GM12891 (cell line): ENCODE measurements around the gene CDS2.

Experiments used
- DNase-seq: peaks from one replicate; pipeline ENCODE4 v3.0.0; 2011; ENCODE audit warnings: low spot score; ENCODE audit not compliant: insufficient read length
- FAIRE-seq: peaks from 2 replicates; lab custom pipeline; 2011; peaks lifted over from hg19 to GRCh38; lab: Jason Lieb, UNC
- PAX5 ChIP-seq: IDR thresholded peaks from 2 replicates; pipeline ENCODE4 v1.6.1; 2011; ENCODE audit warnings: low read length, moderate library complexity, mild to moderate bottlenecking; ENCODE audit not compliant: insufficient read depth, severe bottlenecking
- POLR2A ChIP-seq: IDR thresholded peaks from 2 replicates; pipeline ENCODE4 v1.6.1; 2011; ENCODE audit warnings: low read depth, low read length, control low read depth
- POLR2AphosphoS5 ChIP-seq: IDR thresholded peaks from 2 replicates; pipeline ENCODE4 v1.6.1; 2011; ENCODE audit warnings: low read depth, low read length, control low read depth
- POU2F2 ChIP-seq: IDR thresholded peaks from 2 replicates; pipeline ENCODE4 v1.6.1; 2011; ENCODE audit warnings: low read depth, mild to moderate bottlenecking, control low read depth, low read length, moderate library complexity
- SPI1 ChIP-seq: IDR thresholded peaks from 2 replicates; pipeline ENCODE4 v1.6.1; 2011; ENCODE audit warnings: low read depth, low read length, control low read depth
- TAF1 ChIP-seq: IDR thresholded peaks from 2 replicates; pipeline ENCODE4 v1.6.1; 2011; ENCODE audit warnings: low read depth, low read length, control low read depth

CDS2 gene

GRCh38 chr20:5178046-5178445 is 51.2 kb downstream of the CDS2 start:
- DNase-seq: no peak
- FAIRE-seq: no peak
- TF ChIP-seq POU2F2 (no peak), POLR2AphosphoS5 (no peak), TAF1 (no peak), PAX5 (no peak), SPI1 (no peak), POLR2A (no peak)

DNA sequence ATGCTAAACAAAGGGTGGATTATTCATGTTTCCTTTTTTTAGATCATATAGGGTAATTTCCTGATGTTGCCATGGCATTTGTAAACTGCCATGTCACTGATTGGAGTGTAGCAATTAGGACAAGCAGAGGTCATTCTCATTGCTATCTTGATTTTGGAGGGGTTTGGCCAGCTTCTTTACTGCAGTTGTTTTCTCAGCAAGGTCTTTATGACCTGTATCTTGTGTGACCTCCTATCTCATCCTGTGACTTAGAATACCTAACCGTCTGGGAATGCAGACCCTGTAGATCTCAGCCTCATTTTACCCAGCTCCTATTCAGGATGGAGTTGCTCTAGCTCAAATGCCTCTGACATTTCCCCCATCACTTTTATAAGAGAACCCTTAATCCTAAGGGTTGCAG is 53.6 kb downstream of the CDS2 start:
- TF ChIP-seq PAX5 (no peak), POLR2AphosphoS5 (no peak), SPI1 (no peak), TAF1 (no peak), POU2F2 (no peak), POLR2A (no peak)
- FAIRE-seq (no peak), DNase-seq (no peak)

DNA sequence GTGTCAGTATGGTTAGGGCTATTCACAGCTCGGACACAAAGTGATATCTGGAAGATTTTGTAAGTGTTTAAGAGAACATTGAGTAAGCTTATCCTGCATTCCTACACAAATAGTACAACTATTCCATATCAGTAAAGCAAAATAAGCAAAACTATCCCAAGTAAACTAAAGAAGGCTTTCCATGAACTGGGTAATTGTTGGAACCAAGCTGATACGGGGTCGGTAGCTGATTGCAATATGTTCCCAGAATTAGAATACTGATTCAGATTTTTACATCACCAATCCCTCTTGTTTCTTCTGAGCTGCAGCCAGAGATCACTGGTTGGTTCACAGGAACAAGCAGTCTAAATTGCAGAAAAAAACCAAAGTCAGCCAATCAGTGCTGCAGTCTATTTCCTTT is 54.1 kb downstream of the CDS2 start:
- no peak for TF ChIP-seq TAF1
- TF ChIP-seq POLR2AphosphoS5: no peak
- no peak for TF ChIP-seq PAX5
- TF ChIP-seq POLR2A: no peak
- TF ChIP-seq SPI1: no peak
- TF ChIP-seq POU2F2: no peak
- FAIRE-seq (no peak), DNase-seq (no peak)

DNA sequence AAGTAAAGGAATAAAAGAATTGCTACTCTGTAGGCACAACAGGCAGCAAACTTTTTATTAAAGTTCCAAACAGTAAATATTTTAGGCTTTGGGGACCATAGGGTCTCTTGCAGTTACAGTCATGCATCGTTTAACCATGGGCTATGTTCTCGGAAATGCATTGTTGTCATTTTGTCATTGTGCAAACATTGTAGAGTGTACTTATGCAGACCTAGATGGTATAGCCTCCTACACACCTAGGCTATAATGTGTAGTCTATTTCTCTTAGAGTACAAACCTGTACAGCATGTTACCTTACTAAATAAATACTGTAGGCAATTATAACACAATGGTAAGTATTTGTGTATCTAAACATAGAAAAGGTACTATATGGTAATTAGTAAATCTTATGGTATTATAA is 54.7 kb downstream of the CDS2 start:
- no peak for TF ChIP-seq POLR2A
- TF ChIP-seq POU2F2: no peak
- no peak for TF ChIP-seq TAF1
- TF ChIP-seq PAX5: no peak
- no peak for TF ChIP-seq SPI1
- TF ChIP-seq POLR2AphosphoS5: no peak
- FAIRE-seq: no peak
- DNase-seq: no peak

DNA sequence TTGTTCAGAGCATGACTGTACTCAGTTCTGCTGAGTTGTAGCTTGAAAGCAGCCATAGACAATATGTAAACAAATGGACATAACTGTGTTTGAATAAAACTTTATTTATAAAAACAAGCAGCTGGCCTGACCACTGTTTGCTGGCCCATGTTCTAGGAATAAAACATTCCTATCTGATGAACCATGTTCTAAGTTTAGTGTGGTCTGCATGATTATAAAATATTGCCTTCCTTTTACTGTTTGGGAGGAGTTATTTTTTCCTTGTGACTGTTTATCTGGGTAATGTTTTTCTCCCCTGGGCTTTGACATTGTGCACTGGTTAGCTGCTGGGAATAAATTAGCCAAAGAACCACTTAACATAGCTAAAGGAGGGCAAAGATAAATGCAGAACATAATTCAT is 55.1 kb downstream of the CDS2 start:
- DNase-seq (no peak), FAIRE-seq (no peak)
- TF ChIP-seq POU2F2 (no peak), TAF1 (no peak), SPI1 (no peak), POLR2A (no peak), PAX5 (no peak), POLR2AphosphoS5 (no peak)

- FAIRE-seq (no peak), DNase-seq (no peak)
- TF ChIP-seq POU2F2: no peak
- no peak for TF ChIP-seq SPI1
- no peak for TF ChIP-seq TAF1
- TF ChIP-seq POLR2A: no peak
- no peak for TF ChIP-seq POLR2AphosphoS5
- no peak for TF ChIP-seq PAX5
Observed at GRCh38 chr20:5182615-5183254, 55.9 kb downstream of the CDS2 start.

GRCh38 chr20:5183731-5184474 is 57.1 kb downstream of the CDS2 start:
- no peak for TF ChIP-seq POU2F2
- no peak for TF ChIP-seq POLR2A
- no peak for TF ChIP-seq TAF1
- DNase-seq (no peak), FAIRE-seq (no peak)

- FAIRE-seq (no peak), DNase-seq (no peak)
- TF ChIP-seq TAF1 (no peak), POLR2A (no peak), SPI1 (no peak), POU2F2 (no peak), PAX5 (no peak), POLR2AphosphoS5 (no peak)
Observed at GRCh38 chr20:5184684-5185083, 57.9 kb downstream of the CDS2 start.

DNA sequence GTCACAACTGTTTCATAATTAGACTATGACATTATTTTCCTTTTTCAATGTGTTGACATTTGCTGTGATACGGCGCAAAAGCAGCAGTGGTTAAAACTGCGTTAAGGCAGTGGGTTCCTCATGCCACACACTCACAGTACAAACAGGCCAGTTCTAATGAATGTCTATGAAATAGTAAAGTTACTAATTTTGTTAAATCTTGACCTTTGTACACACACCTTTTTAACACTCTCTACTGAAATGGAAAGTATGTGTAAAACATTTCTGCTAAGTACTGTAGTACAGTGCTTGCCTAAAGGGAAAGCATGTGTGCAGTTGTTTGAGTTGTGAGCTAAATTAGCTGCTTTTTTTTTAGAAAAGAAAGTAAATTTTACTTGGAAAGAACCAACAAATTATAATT is 60.3 kb downstream of the CDS2 start:
- DNase-seq (no peak), FAIRE-seq (no peak)
- TF ChIP-seq TAF1: no peak
- TF ChIP-seq POLR2A: no peak
- TF ChIP-seq POLR2AphosphoS5: no peak
- no peak for TF ChIP-seq PAX5
- TF ChIP-seq POU2F2: no peak
- no peak for TF ChIP-seq SPI1

- DNase-seq (no peak), FAIRE-seq (no peak)
- TF ChIP-seq POU2F2 (no peak), POLR2AphosphoS5 (no peak), PAX5 (no peak), SPI1 (no peak), TAF1 (no peak), POLR2A (no peak)
Observed at GRCh38 chr20:5188736-5189135, 61.9 kb downstream of the CDS2 start.
